Activated CD4-positive, alpha-beta T cell treated with anti-CD3 and anti-CD28 coated beads, Interleukin-2, Interleukin-4, amounts not matched to agents 100 ng/mL and 50 ng/mL, durations not matched to agents 16 hours and 8 hours (primary cell): ENCODE measurements around the gene FIBCD1.
A peak's percentile ranks its signal among the peaks of the same experiment; 100 is the strongest.

ENCODE experiments used
- DNase-seq: peaks from one replicate; pipeline ENCODE4 v3.0.0-alpha.2; 2020; ENCODE audit warnings: low spot score

FIBCD1 gene

GRCh38 chr9:130878295-130878694, 60.8 kb downstream of the FIBCD1 start:
- DNase-seq = no peak

- DNase-seq = no peak
Measured at GRCh38 chr9:130877300-130877699, 61.7 kb downstream of the FIBCD1 start.

GRCh38 chr9:130874783-130875182, 64.3 kb downstream of the FIBCD1 start:
- no peak for DNase-seq

- no peak for DNase-seq
Measured at GRCh38 chr9:130873966-130874365, 65.1 kb downstream of the FIBCD1 start.

- DNase-seq = no peak
Measured at GRCh38 chr9:130872912-130873503, 66.0 kb downstream of the FIBCD1 start.

- no peak for DNase-seq
Measured at GRCh38 chr9:130872508-130872907, 66.5 kb downstream of the FIBCD1 start.

GRCh38 chr9:130872093-130872492, 67.0 kb downstream of the FIBCD1 start:
- DNase-seq = no peak

- no peak for DNase-seq
Measured at GRCh38 chr9:130871395-130872062, 67.5 kb downstream of the FIBCD1 start.

GRCh38 chr9:130870491-130871381, 68.3 kb downstream of the FIBCD1 start:
- no peak for DNase-seq

- DNase-seq = no peak
Measured at GRCh38 chr9:130869250-130869649, 69.8 kb downstream of the FIBCD1 start.

- no peak for DNase-seq
Measured at GRCh38 chr9:130868230-130868629, 70.8 kb downstream of the FIBCD1 start.

- no peak for DNase-seq
Measured at GRCh38 chr9:130867556-130867955, 71.5 kb downstream of the FIBCD1 start.

- DNase-seq = peak; percentile 47
Measured at GRCh38 chr9:130866474-130866965, 72.5 kb downstream of the FIBCD1 start.

GRCh38 chr9:130865921-130866320, 73.1 kb downstream of the FIBCD1 start:
- no peak for DNase-seq

- no peak for DNase-seq
Measured at GRCh38 chr9:130864541-130864940, 74.5 kb downstream of the FIBCD1 start.

- DNase-seq = no peak
Measured at GRCh38 chr9:130862747-130863146, 76.3 kb downstream of the FIBCD1 start.

- DNase-seq = no peak
Measured at GRCh38 chr9:130862217-130862616, 76.8 kb downstream of the FIBCD1 start.

- DNase-seq = no peak
Measured at GRCh38 chr9:130861372-130862180, 77.5 kb downstream of the FIBCD1 start.

- no peak for DNase-seq
Measured at GRCh38 chr9:130860458-130861316, 78.4 kb downstream of the FIBCD1 start.

GRCh38 chr9:130858739-130859705, 80.0 kb downstream of the FIBCD1 start:
- no peak for DNase-seq
